Cardiac fibroblast (primary cell): Measurements from ENCODE around the gene OOEP.

ENCODE experiments used
- DNase-seq, 2 donors: peaks; one replicate each; pipeline versions ENCODE4 v3.0.0 to v3.0.0-alpha.2; 2010; ENCODE audit warnings: low read depth in 2 of 2
- H3K4me3 ChIP-seq, 2 donors: replicated peaks in 1 of 2; 1 replicate in 1 of 2; 2 replicates in 1 of 2; pipeline ENCODE4 v1.5.1; 2011; ENCODE audit warnings: low read depth in 2 of 2, low read length in 2 of 2, mild to moderate bottlenecking in 2 of 2, moderate library complexity in 1 of 2
- CTCF ChIP-seq: IDR thresholded peaks from one replicate; pipeline ENCODE4 v1.5.1; 2011; ENCODE audit warnings: low read depth, mild to moderate bottlenecking, low read length, inconsistent platforms

Gene OOEP

GRCh38 chr6:73369563-73369962 lies at the start of gene OOEP:
TSS of gene OOEP (minus strand) at chr6:73369897. CDS start at chr6:73369792, 105 bp downstream.
- TF ChIP-seq CTCF = no peak
- DNase-seq = no peak
- H3K4me3 ChIP-seq = no peak within 1 kb of the TSS

DNA sequence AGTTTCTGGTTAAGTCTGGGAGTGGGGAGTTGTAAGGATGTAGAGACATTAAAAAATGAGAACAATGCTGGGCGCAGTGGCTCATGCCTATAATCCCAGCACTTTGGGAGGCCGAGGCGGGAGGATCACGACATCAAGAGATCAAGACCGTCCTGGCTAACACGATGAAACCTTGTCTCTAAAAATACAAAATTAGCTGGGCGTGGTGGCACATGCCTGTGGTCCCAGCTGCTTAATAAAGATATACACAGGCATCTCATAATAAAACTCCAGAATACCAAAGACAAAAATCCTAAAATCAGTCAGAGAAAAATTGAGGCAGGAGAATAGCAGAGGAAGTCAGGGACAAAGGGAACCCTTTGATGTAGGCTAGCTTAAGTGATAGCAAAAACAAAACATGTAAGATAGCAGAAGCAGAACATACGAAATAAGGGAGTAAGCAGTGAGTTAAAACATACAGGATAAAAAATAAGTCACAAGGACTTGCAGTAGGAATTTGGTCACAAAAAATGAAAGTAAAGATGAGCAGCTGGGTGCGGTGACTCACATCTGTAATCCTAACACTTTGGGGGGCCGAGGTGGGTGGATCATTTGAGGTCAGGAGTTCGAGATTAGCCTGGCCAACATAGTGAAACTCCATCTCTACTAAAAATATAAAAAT lies 48.5 kb upstream of the OOEP start:
- TF ChIP-seq CTCF = no peak
- DNase-seq = peak in 1 of 2 donors; percentile 20
- H3K4me3 ChIP-seq = no peak overlapping the region

DNA sequence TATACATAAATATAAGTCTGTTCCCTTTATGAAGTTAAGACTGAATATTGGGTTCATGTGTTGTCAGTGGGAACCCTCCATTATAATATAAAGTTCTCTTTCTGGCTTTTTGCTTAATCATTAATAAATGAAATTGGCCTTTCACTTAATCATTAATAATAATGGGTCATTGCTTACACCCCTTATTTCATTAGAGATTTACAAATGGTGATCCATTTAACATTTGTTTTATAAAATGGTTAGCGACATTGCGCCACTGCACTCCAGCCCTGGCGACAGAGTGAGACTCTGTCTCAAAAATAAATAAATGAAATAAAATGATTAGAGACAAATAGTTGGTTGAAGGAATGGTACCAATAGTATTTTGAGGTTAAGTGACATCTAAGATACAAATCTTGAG lies 43.4 kb upstream of the OOEP start:
- no peak for TF ChIP-seq CTCF
- DNase-seq = no peak
- no peak overlapping the region for H3K4me3 ChIP-seq

DNA sequence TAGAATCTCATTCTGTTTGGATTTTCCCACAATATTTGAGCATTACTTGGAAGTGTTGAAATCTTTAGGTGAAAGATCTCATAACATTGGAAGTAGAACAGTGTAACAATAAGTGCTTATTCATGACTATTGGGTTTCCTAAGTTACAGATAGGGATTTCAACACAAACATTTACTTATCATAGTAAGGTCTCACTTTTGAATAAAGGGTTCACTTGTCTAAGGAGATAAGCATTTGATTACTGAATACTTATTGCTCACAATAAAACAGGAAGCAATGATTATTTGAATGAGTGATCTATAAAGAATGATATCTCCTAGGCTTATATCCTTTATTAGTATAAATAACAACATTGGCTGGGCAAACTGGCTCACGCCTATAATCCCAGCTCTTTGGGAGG lies 39.7 kb upstream of the OOEP start:
- no peak for TF ChIP-seq CTCF
- DNase-seq = peak in 1 of 2 donors; percentile 18
- no peak overlapping the region for H3K4me3 ChIP-seq

DNA sequence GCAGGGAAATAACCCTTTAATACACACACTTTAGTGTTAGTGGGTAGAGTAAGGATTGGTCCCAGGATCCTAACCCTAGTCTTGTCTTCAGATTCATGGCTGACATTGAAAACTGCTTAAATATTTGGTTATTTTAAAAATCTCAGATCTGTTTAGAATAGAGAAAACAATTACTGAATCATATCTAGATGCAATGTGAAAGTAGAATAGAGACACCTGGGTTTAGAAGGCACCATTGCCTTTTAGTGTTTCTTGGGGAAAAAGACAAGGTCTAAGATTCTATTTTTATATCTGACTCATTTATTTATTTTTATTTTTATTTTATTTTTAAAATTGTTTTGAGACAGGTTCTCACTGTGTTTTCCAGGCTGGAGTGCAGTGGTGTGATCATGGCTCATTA lies 31.0 kb upstream of the OOEP start:
- no peak for DNase-seq
- TF ChIP-seq CTCF = no peak
- no peak overlapping the region for H3K4me3 ChIP-seq

GRCh38 chr6:73395875-73396274 lies 26.2 kb upstream of the OOEP start:
- H3K4me3 ChIP-seq = no peak overlapping the region
- DNase-seq = no peak
- TF ChIP-seq CTCF = no peak
